HEK293T (cell line): ENCODE measurements around the gene CAPS.
"Not testable (repeated sequence)": the region's sequence is repeated elsewhere in the genome, so short reads cannot be mapped to it uniquely, and the experiment has no call there.

ENCODE experiments used
- FOXK2 ChIP-seq: fragments of 450-650 bp; IDR thresholded peaks from 2 replicates; pipeline ENCODE4 v1.6.1; 2016; ENCODE audit warnings: mild to moderate bottlenecking
- FOXM1 ChIP-seq: fragments of 450-650 bp; IDR thresholded peaks from 2 replicates; pipeline ENCODE4 v1.6.1; 2017; ENCODE audit warnings: mild to moderate bottlenecking, borderline replicate concordance
- HDGF ChIP-seq: fragments of 450-650 bp; IDR thresholded peaks from 2 replicates; pipeline ENCODE4 v1.6.1; 2017; ENCODE audit warnings: antibody characterized with exemption, borderline replicate concordance
- L3MBTL2 ChIP-seq: fragments of 450-650 bp; conservative IDR thresholded peaks from 2 replicates; pipeline ENCODE4 v1.6.1; 2016; ENCODE audit warnings: mild to moderate bottlenecking
- LEF1 ChIP-seq: fragments of 450-650 bp; IDR thresholded peaks from 2 replicates; pipeline ENCODE4 v1.6.1; 2017; ENCODE audit warnings: mild to moderate bottlenecking, borderline replicate concordance
- SUZ12 ChIP-seq: fragments of 450-650 bp; IDR thresholded peaks from 2 replicates; pipeline ENCODE4 v1.6.1; 2016; ENCODE audit warnings: mild to moderate bottlenecking
- ZNF384 ChIP-seq: fragments of 450-650 bp; IDR thresholded peaks from 2 replicates; pipeline ENCODE4 v1.6.1; 2016

DNA sequence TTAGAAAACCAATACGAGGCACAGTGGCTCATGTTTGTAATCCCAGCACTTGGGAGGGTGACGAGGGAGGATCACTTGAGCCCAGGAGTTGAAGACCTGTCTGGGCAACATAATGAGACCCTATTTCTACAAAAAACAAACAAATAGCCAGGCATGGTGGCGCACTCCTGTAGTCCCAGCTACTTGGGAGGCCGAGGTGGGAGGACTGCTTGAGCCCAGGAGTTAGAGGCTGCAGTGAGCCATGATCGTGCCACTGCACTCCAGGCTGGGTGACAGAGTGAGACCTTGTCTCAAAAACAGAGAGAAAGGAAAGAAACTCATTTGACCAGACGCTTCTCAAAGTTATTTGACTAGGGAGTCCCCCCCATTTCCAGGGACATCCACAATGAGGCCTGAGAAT is 49.2 kb downstream of the CAPS start:
- TF ChIP-seq FOXM1, SUZ12, ZNF384, L3MBTL2, HDGF, LEF1, FOXK2: not testable (repeated sequence)
